NCI-H774 (cell line): ENCODE measurements around the gene CLDN19.

Source experiments
- DNase-seq: peaks from one replicate; lab custom pipeline; 2025; lab: John Stamatoyannopoulos, UW

The CLDN19 gene

GRCh38 chr1:42700006-42700405 lies 40.0 kb downstream of the CLDN19 start:
- no peak for DNase-seq

- no peak for DNase-seq
These were observed 41.8 kb downstream of the CLDN19 start for GRCh38 chr1:42698081-42698813.

GRCh38 chr1:42692911-42693310 lies 47.1 kb downstream of the CLDN19 start:
- no peak for DNase-seq

GRCh38 chr1:42692461-42692860 lies 47.6 kb downstream of the CLDN19 start:
- DNase-seq = no peak

- DNase-seq = no peak
These were observed 48.9 kb downstream of the CLDN19 start for GRCh38 chr1:42691157-42691498.

GRCh38 chr1:42690477-42691156 lies 49.4 kb downstream of the CLDN19 start:
- DNase-seq = no peak

GRCh38 chr1:42689912-42690311 lies 50.1 kb downstream of the CLDN19 start:
- no peak for DNase-seq

- no peak for DNase-seq
These were observed 53.6 kb downstream of the CLDN19 start for GRCh38 chr1:42686418-42686817.

- no peak for DNase-seq
These were observed 55.9 kb downstream of the CLDN19 start for GRCh38 chr1:42684139-42684538.
